DMS79 treated with DMSO at 0.1 percent for 48 hours (cell line): Measurements from ENCODE around the gene ST6GALNAC3.
"Not testable (repeated sequence)": the region's sequence is repeated elsewhere in the genome, so short reads cannot be mapped to it uniquely, and the experiment has no call there.

Experiments used
- DNase-seq: peaks from one replicate; lab custom pipeline; 2025; lab: John Stamatoyannopoulos, UW

Gene ST6GALNAC3

GRCh38 chr1:76640092-76640491 lies 565.5 kb downstream of the ST6GALNAC3 start:
- no peak for DNase-seq

DNA sequence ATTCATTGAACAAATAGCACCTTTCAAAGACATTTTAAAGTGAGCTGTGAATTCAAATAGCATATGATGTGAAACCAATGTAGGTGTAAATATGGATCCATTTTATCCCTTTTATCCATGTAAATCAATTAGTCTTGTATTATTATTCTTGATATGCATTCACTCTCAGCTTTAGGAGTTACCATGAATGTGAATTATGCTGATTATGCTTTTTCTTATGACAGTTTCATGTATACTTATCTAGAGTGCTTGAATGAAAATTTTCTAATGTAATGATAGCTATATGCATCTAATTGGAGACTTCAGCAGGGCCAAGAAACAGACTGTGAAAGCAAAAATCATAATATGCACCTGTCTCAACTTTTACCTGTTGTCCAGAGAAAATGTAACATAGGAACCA lies 566.2 kb downstream of the ST6GALNAC3 start:
- no peak for DNase-seq

GRCh38 chr1:76644139-76644538 lies 569.6 kb downstream of the ST6GALNAC3 start:
- DNase-seq: no peak

- not testable (repeated sequence) for DNase-seq
Measured at GRCh38 chr1:76652860-76653259, 578.3 kb downstream of the ST6GALNAC3 start.

- DNase-seq: no peak
Measured at GRCh38 chr1:76657623-76658022, 583.1 kb downstream of the ST6GALNAC3 start.

DNA sequence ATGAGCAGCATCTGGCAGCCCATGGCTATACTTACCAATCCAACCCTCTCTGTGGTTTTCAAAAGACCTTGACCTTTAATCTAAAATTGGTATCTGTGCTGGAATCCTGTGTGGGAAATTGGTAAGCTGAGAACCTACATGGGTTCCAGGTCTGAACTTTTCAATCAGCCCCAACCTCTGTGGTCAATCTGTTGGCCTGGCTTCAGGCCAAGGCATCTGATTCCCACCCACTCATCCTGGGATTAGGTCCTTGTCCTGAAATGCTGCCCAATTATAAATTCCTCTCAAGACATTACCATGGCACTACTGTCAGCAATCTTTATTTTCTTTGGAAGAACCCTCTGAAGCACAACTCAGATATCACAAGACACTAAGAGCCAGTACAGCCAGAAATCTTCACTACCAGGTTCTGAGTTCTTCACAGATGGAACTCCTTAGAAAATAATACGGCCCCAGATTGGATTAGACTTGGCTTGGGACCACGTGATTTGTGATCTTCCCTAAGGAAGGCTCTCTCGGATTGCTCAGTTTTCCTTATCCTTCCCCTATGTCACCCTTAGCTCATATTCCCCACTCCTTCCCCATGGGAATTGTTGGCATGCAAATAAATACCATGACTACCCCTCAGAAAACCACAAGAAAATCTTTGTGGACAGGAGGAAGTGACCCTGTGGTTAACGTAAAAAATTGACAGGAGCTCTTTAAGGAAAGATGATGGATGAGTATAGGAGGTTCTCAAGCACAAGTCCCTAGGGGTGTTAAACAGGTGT lies 584.8 kb downstream of the ST6GALNAC3 start:
- no peak for DNase-seq

- DNase-seq: no peak
Measured at GRCh38 chr1:76661531-76661930, 587.0 kb downstream of the ST6GALNAC3 start.

DNA sequence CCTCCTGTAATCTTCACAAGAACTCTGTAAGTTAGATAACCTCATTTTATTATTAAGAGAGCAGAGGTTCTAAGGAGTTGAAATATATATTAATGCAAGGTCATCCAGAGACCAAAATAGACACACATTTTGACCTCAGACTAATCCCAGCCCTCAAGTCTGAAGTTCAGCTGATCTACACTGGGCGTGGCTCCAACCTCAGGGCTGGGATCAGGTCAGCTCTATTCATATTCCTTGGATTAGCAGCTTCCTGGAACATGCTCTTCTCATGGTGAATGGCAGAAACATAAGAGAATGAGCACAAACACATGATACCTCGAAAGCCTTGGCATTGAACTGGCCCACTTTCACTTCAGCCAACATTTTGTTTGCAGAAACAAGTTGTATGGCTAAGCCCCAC lies 592.0 kb downstream of the ST6GALNAC3 start:
- no peak for DNase-seq

DNA sequence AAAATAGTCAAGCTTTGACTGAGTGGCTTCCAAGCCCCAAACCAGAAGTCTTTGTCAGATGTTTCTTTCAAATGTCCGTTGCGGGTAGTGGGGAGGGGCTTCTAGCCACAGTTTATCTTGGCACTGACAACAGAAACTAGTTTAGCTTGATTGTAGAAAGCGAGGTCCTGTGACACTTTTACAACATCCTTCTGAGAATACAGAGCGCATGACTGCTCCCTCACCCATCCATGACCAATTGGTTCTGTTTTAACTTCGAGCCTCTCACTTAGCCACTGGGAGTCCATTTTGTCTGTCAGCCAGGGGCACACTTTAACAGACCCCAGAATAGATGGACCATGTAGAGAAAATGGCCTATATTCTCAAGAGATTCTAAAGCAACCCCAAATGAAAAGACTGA lies 593.5 kb downstream of the ST6GALNAC3 start:
- DNase-seq: peak; percentile 46

- DNase-seq: no peak
Measured at GRCh38 chr1:76669131-76669530, 594.6 kb downstream of the ST6GALNAC3 start.

GRCh38 chr1:76669624-76670315 lies 595.2 kb downstream of the ST6GALNAC3 start:
- no peak for DNase-seq

DNA sequence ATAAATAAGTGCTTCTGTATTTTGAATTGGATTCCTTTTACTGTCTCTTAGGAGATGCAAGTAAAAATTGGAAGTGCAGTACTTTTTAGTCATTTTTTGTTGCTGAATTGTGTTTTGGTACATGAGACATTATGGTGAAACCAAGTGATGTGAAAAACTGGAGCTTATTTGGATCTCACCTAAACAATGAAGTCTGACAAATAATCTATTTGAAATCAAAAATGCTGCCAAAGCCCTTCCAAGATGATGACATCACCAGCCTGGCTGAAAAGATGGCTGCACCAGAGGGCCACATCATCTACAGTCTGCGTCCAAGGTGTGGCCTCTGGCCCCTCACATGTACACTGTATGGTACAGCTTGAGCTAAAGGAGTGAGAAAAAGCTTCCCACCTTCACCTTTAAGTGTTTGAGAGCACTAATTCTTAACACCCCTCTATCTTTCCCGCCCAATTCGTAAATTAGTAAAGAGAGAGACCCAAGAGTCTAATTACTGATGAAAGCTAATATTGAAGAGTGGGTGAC lies 600.2 kb downstream of the ST6GALNAC3 start:
- no peak for DNase-seq

GRCh38 chr1:76677416-76678405 lies 603.2 kb downstream of the ST6GALNAC3 start:
- DNase-seq: no peak

GRCh38 chr1:76679534-76680152 lies 605.1 kb downstream of the ST6GALNAC3 start:
- DNase-seq: no peak

DNA sequence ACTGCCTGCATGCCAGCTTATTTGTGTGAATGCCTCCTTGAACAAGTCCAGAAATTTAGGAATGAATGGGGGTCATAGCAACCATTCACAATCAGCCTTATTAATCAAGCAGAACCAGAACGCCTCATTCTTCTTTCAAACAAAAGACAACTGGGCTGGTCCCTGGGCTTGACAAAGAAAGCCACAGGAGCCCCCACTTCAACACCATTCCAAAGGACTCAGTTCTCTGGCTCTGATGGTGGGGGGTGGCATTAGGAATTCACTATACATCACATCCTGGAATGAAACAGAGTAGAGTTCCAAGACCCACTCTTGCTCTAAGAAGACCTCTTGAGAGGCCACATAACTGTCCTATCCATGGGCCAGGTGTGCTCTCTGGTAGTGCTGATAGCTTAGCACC lies 606.1 kb downstream of the ST6GALNAC3 start:
- no peak for DNase-seq

DNA sequence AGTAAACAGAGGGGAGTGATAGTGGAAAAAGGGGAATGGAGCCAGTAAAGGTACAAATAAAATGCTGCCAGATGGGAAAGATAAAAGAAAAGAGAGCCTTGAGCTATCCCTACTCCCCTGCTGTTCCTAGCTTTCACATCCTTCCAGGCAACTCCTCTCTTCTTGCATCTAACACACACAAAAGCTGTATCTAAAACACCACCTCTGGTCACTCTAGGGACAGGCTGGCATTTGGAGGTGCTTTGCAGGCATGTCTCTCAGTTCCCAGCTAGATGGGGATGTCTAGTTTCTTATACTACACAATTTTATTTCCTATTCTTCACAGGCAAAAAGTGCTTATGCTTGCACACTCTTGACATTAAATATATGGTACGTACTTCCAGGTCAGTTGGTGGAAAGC lies 607.6 kb downstream of the ST6GALNAC3 start:
- no peak for DNase-seq
